HG03571 (cell line): Measurements from ENCODE around the gene RPL37A.
"Not testable (repeated sequence)": the region's sequence is repeated elsewhere in the genome, so short reads cannot be mapped to it uniquely, and the experiment has no call there.

Experiments used
- ATAC-seq: cut with Tn5 transposase; IDR thresholded peaks from one replicate; pipeline ENCODE4 v1.9.1; 2021; ENCODE audit not compliant: unreplicated experiment

Gene RPL37A

GRCh38 chr2:216516730-216517350 is 18.2 kb downstream of the RPL37A start:
- no peak for ATAC-seq

- ATAC-seq = no peak
These were observed 19.0 kb downstream of the RPL37A start for GRCh38 chr2:216517447-216518225.

GRCh38 chr2:216518566-216519119 is 20.0 kb downstream of the RPL37A start:
- not testable (repeated sequence) for ATAC-seq

- peak; percentile 61 for ATAC-seq
These were observed 20.6 kb downstream of the RPL37A start for GRCh38 chr2:216519154-216519762.

- ATAC-seq = no peak
These were observed 21.5 kb downstream of the RPL37A start for GRCh38 chr2:216520112-216520511.

GRCh38 chr2:216522892-216523502 is 24.4 kb downstream of the RPL37A start:
- no peak for ATAC-seq

- ATAC-seq = no peak
These were observed 27.3 kb downstream of the RPL37A start for GRCh38 chr2:216525972-216526371.

- no peak for ATAC-seq
These were observed 28.3 kb downstream of the RPL37A start for GRCh38 chr2:216526939-216527338.

GRCh38 chr2:216527600-216527999 is 29.0 kb downstream of the RPL37A start:
- ATAC-seq = no peak

GRCh38 chr2:216532562-216532961 is 33.9 kb downstream of the RPL37A start:
- no peak for ATAC-seq

- no peak for ATAC-seq
These were observed 35.0 kb downstream of the RPL37A start for GRCh38 chr2:216533609-216534008.

GRCh38 chr2:216534809-216535208 is 36.2 kb downstream of the RPL37A start:
- no peak for ATAC-seq

GRCh38 chr2:216535454-216535995 is 36.9 kb downstream of the RPL37A start:
- no peak for ATAC-seq

- no peak for ATAC-seq
These were observed 38.1 kb downstream of the RPL37A start for GRCh38 chr2:216536734-216537210.

- no peak for ATAC-seq
These were observed 38.7 kb downstream of the RPL37A start for GRCh38 chr2:216537366-216537765.

- ATAC-seq = no peak
These were observed 39.9 kb downstream of the RPL37A start for GRCh38 chr2:216538538-216538937.

- no peak for ATAC-seq
These were observed 40.5 kb downstream of the RPL37A start for GRCh38 chr2:216539120-216539519.

- ATAC-seq = peak; percentile 51
These were observed 41.2 kb downstream of the RPL37A start for GRCh38 chr2:216539791-216540241.

GRCh38 chr2:216540920-216541319 is 42.3 kb downstream of the RPL37A start:
- no peak for ATAC-seq

GRCh38 chr2:216541505-216541904 is 42.9 kb downstream of the RPL37A start:
- no peak for ATAC-seq

GRCh38 chr2:216545359-216545758 is 46.7 kb downstream of the RPL37A start:
- ATAC-seq = no peak
